AG10803 (cell line): Measurements from ENCODE around the gene CFAP46.

ENCODE experiments used
- DNase-seq: peaks from one replicate; pipeline ENCODE4 v3.0.0; 2010; ENCODE audit warnings: low read depth
- H3K4me3 ChIP-seq: 2 replicates; pipeline ENCODE4 v1.5.1; 2011; ENCODE audit warnings: mild to moderate bottlenecking, low read length, control low read depth
- CTCF ChIP-seq: conservative IDR thresholded peaks from 2 replicates; pipeline ENCODE4 v1.5.1; 2011; ENCODE audit warnings: mild to moderate bottlenecking, low read length, control low read depth, inconsistent platforms

CFAP46 gene

GRCh38 chr10:132787495-132788179 is 154.7 kb downstream of the CFAP46 start:
- DNase-seq = no peak
- TF ChIP-seq CTCF = no peak
- H3K4me3 ChIP-seq = no peak overlapping the region

GRCh38 chr10:132786884-132787494 is 155.4 kb downstream of the CFAP46 start:
- DNase-seq = no peak
- H3K4me3 ChIP-seq = no peak overlapping the region
- TF ChIP-seq CTCF = no peak

- H3K4me3 ChIP-seq = no peak overlapping the region
- TF ChIP-seq CTCF = no peak
- no peak for DNase-seq
Measured at GRCh38 chr10:132786476-132786883, 155.9 kb downstream of the CFAP46 start.

- no peak for TF ChIP-seq CTCF
- H3K4me3 ChIP-seq = no peak within 1 kb of the TSS
Measured at GRCh38 chr10:132785723-132786475, 156.5 kb downstream of the CFAP46 start, which contains the start of gene NKX6-2. NKX6-2 (minus strand) TSS chr10:132786147; CDS start chr10:132785948, 199 bp downstream.

GRCh38 chr10:132784866-132785722 is 157.3 kb downstream of the CFAP46 start:
- no peak for TF ChIP-seq CTCF
- H3K4me3 ChIP-seq = no peak overlapping the region
- DNase-seq = no peak

More at GRCh38 chr10:132785723-132786475, 156.5 kb downstream of the CFAP46 start, which contains the start of gene NKX6-2:
- DNase-seq = no peak

GRCh38 chr10:132783940-132784865 is 158.2 kb downstream of the CFAP46 start:
- no peak for TF ChIP-seq CTCF
- no peak for DNase-seq
- H3K4me3 ChIP-seq = no peak overlapping the region
